ENCODE results near the gene COPG2. TPM values are rescaled to one million over a fixed set of nuclear protein-coding genes. Genes with fewer than 3 reads are reported as not detected.

COPG2 gene
- total RNA-seq, 1 experiment from 2014 or later, result 77.7 TPM

GRCh38 chr7:130595986-130596385 is 72.6 kb downstream of the COPG2 start:
- H3K56ac ChIP-seq (ENCODE audit: insufficient read length, low read depth, low read length), result no peak overlapping the region

More at GRCh38 chr7:130595986-130596385, 72.6 kb downstream of the COPG2 start:
- Mint-ChIP-seq H3K4me3 (no peak overlapping the region), H3K27me3 (ENCODE audit: low read depth) (no peaks in the 10 kb centered on the region), H3K36me3 (ENCODE audit: insufficient read depth in 1 of 3, low read depth in 3 of 3) (peaks cover 4 to 7% (median 4%) of the 10 kb centered on the region in 3 experiments; a peak in 5 of 7 replicates), H3K27ac (no peak overlapping the region), H3K9me3 (peaks cover 0 to 2% of the 10 kb centered on the region in 2 experiments; a peak in 3 of 5 replicates), H3K4me1 (no peaks in the 10 kb centered on the region)
- Histone ChIP-seq H2BK12ac (ENCODE audit: insufficient read length, low read depth, low read length) (no peak overlapping the region), H4K91ac (ENCODE audit: insufficient read length, low read depth, low read length) (no peak overlapping the region), H3K14ac (ENCODE audit: insufficient read depth, low read length) (no peak overlapping the region), H3K27ac (ENCODE audit: insufficient read length, low read depth, low read length) (no peak overlapping the region), H2BK15ac (ENCODE audit: low read depth, low read length) (no peak overlapping the region), H3T11ph (ENCODE audit: low read length) (no peak overlapping the region), H2AK5ac (ENCODE audit: insufficient read length, low read length) (no peak overlapping the region), H2BK120ac (ENCODE audit: low read depth, low read length, poor library complexity, severe bottlenecking) (no peak overlapping the region), H3K4me2 (ENCODE audit: insufficient read depth, insufficient read length, low read length) (no peak overlapping the region), H4K20me1 (ENCODE audit: control insufficient read depth, insufficient read depth, insufficient read length) (no peaks in the 10 kb centered on the region), H3K9ac (ENCODE audit: extremely low read depth, insufficient read length, low read length) (no peak overlapping the region), H3K27me3 (ENCODE audit: insufficient read depth, low read length) (no peaks in the 10 kb centered on the region), H3K23me2 (ENCODE audit: insufficient read length, low read depth, low read length, poor library complexity, severe bottlenecking) (no peaks in the 10 kb centered on the region), H2AFZ (ENCODE audit: low read length) (no peak overlapping the region), H2BK20ac (ENCODE audit: low read depth, low read length, poor library complexity, severe bottlenecking) (no peak overlapping the region), H3K79me2 (ENCODE audit: insufficient read depth, low read length) (no peaks in the 10 kb centered on the region), H4K5ac (ENCODE audit: insufficient read length, low read depth, low read length) (no peak overlapping the region), H3K23ac (ENCODE audit: insufficient read length, low read depth, low read length) (no peak overlapping the region), H3K4me1 (ENCODE audit: insufficient read depth, low read length) (no peaks in the 10 kb centered on the region), H3K9me3 (ENCODE audit: control insufficient read depth, low read depth, low read length) (no peaks in the 10 kb centered on the region), H3K4ac (ENCODE audit: low read depth, low read length) (no peak overlapping the region), H2BK5ac (ENCODE audit: insufficient read length, low read length) (no peak overlapping the region), H4K8ac (replicated peaks; ENCODE audit: insufficient read length, low read depth, low read length) (no peak overlapping the region), H3K18ac (ENCODE audit: insufficient read length, low read depth, low read length) (no peak overlapping the region), H3K79me1 (ENCODE audit: insufficient read depth, low read depth, low read length, poor library complexity, severe bottlenecking) (no peaks in the 10 kb centered on the region)
- no peak for DNase-seq
- TF ChIP-seq, protein P1, sequence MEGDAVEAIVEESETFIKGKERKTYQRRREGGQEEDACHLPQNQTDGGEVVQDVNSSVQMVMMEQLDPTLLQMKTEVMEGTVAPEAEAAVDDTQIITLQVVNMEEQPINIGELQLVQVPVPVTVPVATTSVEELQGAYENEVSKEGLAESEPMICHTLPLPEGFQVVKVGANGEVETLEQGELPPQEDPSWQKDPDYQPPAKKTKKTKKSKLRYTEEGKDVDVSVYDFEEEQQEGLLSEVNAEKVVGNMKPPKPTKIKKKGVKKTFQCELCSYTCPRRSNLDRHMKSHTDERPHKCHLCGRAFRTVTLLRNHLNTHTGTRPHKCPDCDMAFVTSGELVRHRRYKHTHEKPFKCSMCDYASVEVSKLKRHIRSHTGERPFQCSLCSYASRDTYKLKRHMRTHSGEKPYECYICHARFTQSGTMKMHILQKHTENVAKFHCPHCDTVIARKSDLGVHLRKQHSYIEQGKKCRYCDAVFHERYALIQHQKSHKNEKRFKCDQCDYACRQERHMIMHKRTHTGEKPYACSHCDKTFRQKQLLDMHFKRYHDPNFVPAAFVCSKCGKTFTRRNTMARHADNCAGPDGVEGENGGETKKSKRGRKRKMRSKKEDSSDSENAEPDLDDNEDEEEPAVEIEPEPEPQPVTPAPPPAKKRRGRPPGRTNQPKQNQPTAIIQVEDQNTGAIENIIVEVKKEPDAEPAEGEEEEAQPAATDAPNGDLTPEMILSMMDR (conservative IDR thresholded peaks at IDR 0.05), result no peak
- WGBS (ENCODE audit: extremely low coverage, insufficient read length, low lambda C conversion rate), result no CpG with 5 or more reads among the region's 4 CpGs
